Neural crest cell (in vitro differentiated cells): ENCODE data around the gene ZNF609. TPM values are rescaled to one million over a fixed set of nuclear protein-coding genes. Genes with fewer than 3 reads are reported as not detected.
A peak's percentile ranks its signal among the peaks of the same experiment; 100 is the strongest.

Experiments
- DNase-seq: peaks from one replicate; pipeline ENCODE4 v3.0.0; 2021; ENCODE audit warnings: low read depth, mixed read lengths, low spot score
- H3K27ac Mint-ChIP-seq: one replicate; pipeline ENCODE4 v1.8.0; 2021; ENCODE audit warnings: mild to moderate bottlenecking, mixed read lengths; ENCODE audit not compliant: unreplicated experiment
- H3K27me3 Mint-ChIP-seq: 2 replicates; pipeline ENCODE4 v1.8.0; 2021; ENCODE audit warnings: low read depth, mild to moderate bottlenecking, mixed read lengths
- H3K36me3 Mint-ChIP-seq: 2 replicates; pipeline ENCODE4 v1.8.0; 2021; ENCODE audit warnings: low read depth, mild to moderate bottlenecking, mixed read lengths
- H3K4me1 Mint-ChIP-seq: 2 replicates; pipeline ENCODE4 v1.8.0; 2021; ENCODE audit warnings: mixed read lengths
- H3K4me3 Mint-ChIP-seq: one replicate; pipeline ENCODE4 v1.8.0; 2021; ENCODE audit warnings: mild to moderate bottlenecking, mixed read lengths
- H3K9me3 Mint-ChIP-seq: 2 replicates; pipeline ENCODE4 v1.8.0; 2021; ENCODE audit warnings: mixed read lengths
- CTCF ChIP-seq: fragments of 200-600 bp; sonication (generic); conservative IDR thresholded peaks from 2 replicates; pipeline ENCODE4 v1.5.0; 2021; ENCODE audit warnings: antibody characterized with exemption, mild to moderate bottlenecking
- total RNA-seq: library from RNA; stranded (reverse); gene quantifications from 2 replicates; pipeline ENCODE4 v1.2.1, GENCODE V29; 2021

Gene ZNF609
- total RNA-seq, 1 donor from 2014 or later: 43.0 TPM

- Mint-ChIP-seq H3K4me1 (peaks cover 73% of the 10 kb centered on the region), H3K4me3 (peak overlapping the region; percentile 92), H3K27me3 (no peaks in the 10 kb centered on the region), H3K36me3 (no peaks in the 10 kb centered on the region), H3K9me3 (no peaks in the 10 kb centered on the region), H3K27ac (peak overlapping the region; percentile 3)
- DNase-seq: no peak
- no peak for TF ChIP-seq CTCF
Observed at GRCh38 chr15:64456634-64457108, 3.7 kb upstream of the ZNF609 start.

- no peaks in the 10 kb centered on the region for H3K27me3 Mint-ChIP-seq
- TF ChIP-seq CTCF: no peak
- H3K9me3 Mint-ChIP-seq: no peaks in the 10 kb centered on the region
- peaks cover 76% of the 10 kb centered on the region for H3K4me1 Mint-ChIP-seq
- DNase-seq: no peak
- no peaks in the 10 kb centered on the region for H3K36me3 Mint-ChIP-seq
- H3K27ac Mint-ChIP-seq: no peak overlapping the region
- peak overlapping the region; percentile 92 for H3K4me3 Mint-ChIP-seq
Observed at GRCh38 chr15:64459066-64459781, 1.2 kb upstream of the ZNF609 start.

- peak overlapping the region; percentile 92 for H3K27ac Mint-ChIP-seq
- peaks cover 67% of the 10 kb centered on the region for H3K4me1 Mint-ChIP-seq
- H3K36me3 Mint-ChIP-seq: no peaks in the 10 kb centered on the region
- peak; percentile 25 for DNase-seq
- no peak for TF ChIP-seq CTCF
- peak overlapping the region; percentile 91 for H3K4me3 Mint-ChIP-seq
- H3K27me3 Mint-ChIP-seq: no peaks in the 10 kb centered on the region
- H3K9me3 Mint-ChIP-seq: no peaks in the 10 kb centered on the region
Observed at GRCh38 chr15:64460724-64461720, 644 bp downstream of the ZNF609 start.

GRCh38 chr15:64461721-64462162 is 1.4 kb downstream of the ZNF609 start:
- peak overlapping the region; percentile 92 for H3K27ac Mint-ChIP-seq
- no peaks in the 10 kb centered on the region for H3K9me3 Mint-ChIP-seq
- peaks cover 67% of the 10 kb centered on the region for H3K4me1 Mint-ChIP-seq
- no peaks in the 10 kb centered on the region for H3K27me3 Mint-ChIP-seq
- peaks cover 2% of the 10 kb centered on the region for H3K36me3 Mint-ChIP-seq
- peak; percentile 25 for DNase-seq
- no peak for TF ChIP-seq CTCF
- H3K4me3 Mint-ChIP-seq: peak overlapping the region; percentile 91

- H3K4me3 Mint-ChIP-seq: peak overlapping the region; percentile 91
Observed at GRCh38 chr15:64462492-64462891, 2.1 kb downstream of the ZNF609 start.

More at GRCh38 chr15:64462492-64462891, 2.1 kb downstream of the ZNF609 start:
- H3K27me3 Mint-ChIP-seq: no peaks in the 10 kb centered on the region
- peaks cover 3% of the 10 kb centered on the region for H3K36me3 Mint-ChIP-seq
- TF ChIP-seq CTCF: no peak
- no peak for DNase-seq
- peaks cover 66% of the 10 kb centered on the region for H3K4me1 Mint-ChIP-seq
- H3K9me3 Mint-ChIP-seq: no peaks in the 10 kb centered on the region
- H3K27ac Mint-ChIP-seq: no peak overlapping the region
